Fibroblast of villous mesenchyme (primary cell): Measurements from ENCODE around the gene MYH9. TPM values are rescaled to one million over a fixed set of nuclear protein-coding genes. Genes with fewer than 3 reads are reported as not detected.

Source experiments
- DNase-seq: peaks from one replicate; pipeline ENCODE4 v3.0.0-alpha.2; 2010; ENCODE audit warnings: low read depth
- H3K4me3 ChIP-seq: 2 replicates; pipeline ENCODE4 v1.5.1; 2011; ENCODE audit warnings: low read depth, mild to moderate bottlenecking, low read length
- CTCF ChIP-seq: IDR thresholded peaks from 2 replicates; pipeline ENCODE4 v1.5.1; 2012; ENCODE audit warnings: low read depth, mild to moderate bottlenecking, low read length; ENCODE audit not compliant: insufficient read depth
- total RNA-seq: library from RNA; depleted of rRNA; stranded (reverse); fragments of >200 nt; gene quantifications from 2 replicates; pipeline ENCODE4 v1.2.3, GENCODE V29; 2012

The MYH9 gene
- total RNA-seq, 1 donor, result 1,420 TPM

- H3K4me3 ChIP-seq, result no peak overlapping the region
- no peak for DNase-seq
- TF ChIP-seq CTCF, result no peak
These were observed 76.2 kb downstream of the MYH9 start for GRCh38 chr22:36311386-36312085.

GRCh38 chr22:36308880-36309279 is 78.9 kb downstream of the MYH9 start:
- no peak for TF ChIP-seq CTCF
- H3K4me3 ChIP-seq, result no peak overlapping the region
- no peak for DNase-seq

- DNase-seq, result no peak
- no peak for TF ChIP-seq CTCF
- H3K4me3 ChIP-seq, result no peak overlapping the region
These were observed 81.5 kb downstream of the MYH9 start for GRCh38 chr22:36306227-36306626.

GRCh38 chr22:36305813-36306212 is 82.0 kb downstream of the MYH9 start:
- TF ChIP-seq CTCF, result no peak
- no peak overlapping the region for H3K4me3 ChIP-seq

GRCh38 chr22:36304429-36304828 is 83.3 kb downstream of the MYH9 start:
- H3K4me3 ChIP-seq, result no peak overlapping the region
- no peak for TF ChIP-seq CTCF
- DNase-seq, result no peak

More at GRCh38 chr22:36305813-36306212, 82.0 kb downstream of the MYH9 start:
- DNase-seq, result no peak

- TF ChIP-seq CTCF, result no peak
- H3K4me3 ChIP-seq, result no peak overlapping the region
- no peak for DNase-seq
These were observed 83.9 kb downstream of the MYH9 start for GRCh38 chr22:36303874-36304273.

GRCh38 chr22:36303115-36303467 is 84.7 kb downstream of the MYH9 start:
- H3K4me3 ChIP-seq, result no peak overlapping the region
- no peak for TF ChIP-seq CTCF
- DNase-seq, result no peak
